Fibroblast of skin of abdomen (primary cell): ENCODE data around the gene ATP8B4.

Source experiments
- DNase-seq: peaks from one replicate; pipeline ENCODE4 v3.0.0-alpha.2; 2013

ATP8B4 gene

GRCh38 chr15:49888734-49889133 is 230.3 kb downstream of the ATP8B4 start:
- no peak for DNase-seq

GRCh38 chr15:49888323-49888693 is 230.7 kb downstream of the ATP8B4 start:
- peak; percentile 18 for DNase-seq

- peak; percentile 32 for DNase-seq
Observed at GRCh38 chr15:49887659-49888322, 231.2 kb downstream of the ATP8B4 start.

DNA sequence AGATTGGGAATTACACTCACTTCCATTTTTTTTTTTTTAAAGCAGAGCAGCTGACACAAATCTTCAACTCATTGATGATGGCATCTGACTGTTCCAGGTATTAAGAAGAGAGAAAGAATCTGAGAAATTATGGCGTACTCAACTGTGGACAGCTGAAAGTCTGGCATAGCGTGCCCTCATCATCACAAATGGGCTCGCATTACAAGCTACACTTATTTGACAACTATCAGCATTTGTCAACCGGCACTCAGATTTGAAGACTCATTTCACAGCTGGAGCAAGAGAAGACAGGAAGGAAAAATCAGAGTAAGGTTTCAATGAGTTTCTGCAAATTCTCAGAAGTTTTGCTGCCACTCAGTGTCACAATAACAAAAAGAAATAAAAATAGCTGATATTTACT is 235.9 kb downstream of the ATP8B4 start:
- no peak for DNase-seq

DNA sequence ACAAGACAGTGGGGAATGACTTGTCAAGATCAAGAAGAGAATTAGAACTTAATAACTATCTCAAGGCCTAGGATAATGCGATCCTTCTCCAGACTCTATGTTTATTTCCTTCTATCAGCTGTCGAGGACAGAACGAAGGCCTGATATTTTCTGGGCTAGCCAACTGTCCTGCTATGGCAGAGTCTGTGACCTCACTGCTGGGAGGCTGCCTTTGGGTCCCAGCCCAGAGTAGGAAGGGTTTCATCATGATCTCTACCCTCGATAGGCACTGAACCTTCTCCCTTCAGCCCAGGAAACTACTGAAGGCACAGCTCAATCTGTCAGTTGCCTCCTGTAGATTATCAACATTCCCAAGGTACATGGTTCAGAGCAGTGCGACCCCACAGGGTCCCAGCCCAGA is 237.2 kb downstream of the ATP8B4 start:
- DNase-seq: no peak

- no peak for DNase-seq
Observed at GRCh38 chr15:49881433-49881832, 237.6 kb downstream of the ATP8B4 start.

DNA sequence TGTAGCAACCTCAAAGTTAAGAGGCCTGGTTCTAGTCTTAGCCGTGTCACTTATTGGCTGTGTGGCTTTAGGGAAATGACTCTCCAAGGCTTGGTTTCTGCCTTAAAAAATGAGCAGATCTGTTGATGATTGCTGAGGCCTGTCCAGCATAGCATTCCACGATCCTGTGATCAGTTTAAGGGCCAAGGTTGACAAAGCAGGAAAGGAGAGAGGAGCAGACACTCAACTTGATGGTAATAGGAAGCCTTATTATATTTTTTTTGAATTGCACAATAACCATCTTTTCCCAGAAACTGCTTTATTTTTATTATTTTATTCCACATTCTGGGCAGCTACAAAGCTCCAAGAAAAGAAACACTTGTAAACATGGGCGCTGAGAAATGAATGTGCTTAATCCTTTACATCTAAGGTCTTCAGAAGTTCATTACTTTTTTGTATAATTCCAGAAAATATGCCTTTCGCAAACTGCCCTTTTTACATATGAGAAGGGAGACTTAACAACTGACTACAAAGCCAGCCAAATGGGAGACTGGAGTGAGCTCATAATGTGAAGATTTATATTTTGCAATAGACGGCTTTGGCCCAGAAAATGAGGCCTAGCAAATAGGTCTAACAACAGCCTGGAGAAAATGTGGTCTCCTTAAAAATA is 241.0 kb downstream of the ATP8B4 start:
- DNase-seq: peak; percentile 51

DNA sequence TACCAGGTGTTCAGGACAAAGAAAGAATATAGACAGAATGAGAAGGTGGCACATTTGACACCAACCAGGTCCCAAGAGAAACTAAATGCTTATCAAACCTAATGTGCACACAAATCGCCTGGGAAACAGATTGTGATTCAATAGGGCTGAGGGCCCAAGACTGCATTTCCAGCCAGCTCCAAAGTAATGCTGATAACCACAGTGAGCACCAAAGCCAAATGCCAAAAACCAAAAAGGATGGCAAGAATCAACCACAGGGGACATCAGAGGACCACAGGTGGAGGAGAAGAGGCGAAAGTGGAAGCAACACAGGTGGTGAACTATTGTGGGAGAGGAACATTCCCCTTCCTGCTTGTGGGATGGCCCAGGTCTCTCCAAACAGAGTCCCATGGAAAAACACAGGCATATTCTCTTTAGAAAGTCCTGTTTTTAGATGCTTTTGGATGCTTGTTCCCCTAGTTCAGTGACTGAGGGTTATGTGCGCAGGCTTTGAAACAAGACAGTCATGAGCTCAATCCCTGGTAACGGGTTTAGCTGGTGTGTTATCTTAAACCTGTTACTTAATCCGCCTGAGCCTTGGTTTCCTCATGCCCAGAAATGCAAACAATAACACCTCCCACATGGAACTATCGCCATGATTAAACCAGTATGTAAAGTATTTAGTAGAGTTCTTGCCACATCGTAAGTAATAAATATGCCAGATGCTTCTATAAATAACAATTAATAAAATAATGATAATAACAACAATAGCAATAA is 241.7 kb downstream of the ATP8B4 start:
- no peak for DNase-seq

DNA sequence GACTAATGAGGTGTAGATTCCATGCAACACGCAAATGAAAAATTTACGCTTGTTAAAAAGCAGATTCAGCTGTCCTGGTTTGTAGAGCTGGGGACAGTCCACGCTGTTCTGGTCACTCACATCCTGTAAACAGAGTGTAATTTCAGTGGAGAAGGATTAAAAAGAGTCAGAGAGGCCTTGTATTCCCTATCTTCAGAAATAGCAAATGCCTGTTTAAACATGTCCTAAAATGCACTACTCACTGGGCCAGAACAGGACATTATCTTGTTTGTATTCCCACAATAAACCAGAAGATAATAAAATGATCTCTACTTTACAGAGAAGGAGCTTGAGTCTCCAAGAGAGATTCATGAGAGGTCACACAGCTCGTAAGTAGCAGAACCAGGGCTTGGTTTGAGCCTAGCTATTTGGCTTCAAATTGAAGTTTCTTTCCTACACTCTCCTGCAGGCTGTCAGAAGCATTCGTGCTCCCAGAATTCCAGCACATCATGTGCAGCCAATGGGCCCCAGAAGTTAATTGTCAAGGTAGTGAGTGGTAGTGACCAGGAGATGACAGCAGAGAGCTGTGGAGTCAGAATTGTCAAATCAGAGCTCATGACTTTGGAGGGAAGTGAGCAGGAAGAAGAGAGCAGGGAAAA is 242.5 kb downstream of the ATP8B4 start:
- no peak for DNase-seq

- DNase-seq: no peak
Observed at GRCh38 chr15:49875392-49875791, 243.6 kb downstream of the ATP8B4 start.

DNA sequence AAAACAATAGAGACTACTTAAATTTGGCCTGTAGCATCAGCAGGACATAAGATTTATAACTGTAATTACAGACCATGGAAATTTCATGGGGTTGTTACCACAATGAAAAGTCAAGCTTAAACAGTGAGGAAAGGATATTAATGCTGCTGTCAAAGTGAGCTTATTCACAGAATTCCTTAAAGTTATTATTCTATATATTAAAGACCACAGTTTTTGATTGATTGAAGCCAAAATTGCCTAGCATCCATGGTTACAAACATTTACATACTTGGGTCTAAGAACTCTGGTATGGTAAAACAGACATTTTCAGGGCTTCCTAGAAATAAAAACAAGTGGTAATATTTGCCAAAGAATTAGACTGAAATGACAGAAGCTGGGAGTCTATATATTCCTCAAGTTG is 248.6 kb downstream of the ATP8B4 start:
- DNase-seq: peak; percentile 58

- DNase-seq: no peak
Observed at GRCh38 chr15:49868348-49868747, 250.7 kb downstream of the ATP8B4 start.

DNA sequence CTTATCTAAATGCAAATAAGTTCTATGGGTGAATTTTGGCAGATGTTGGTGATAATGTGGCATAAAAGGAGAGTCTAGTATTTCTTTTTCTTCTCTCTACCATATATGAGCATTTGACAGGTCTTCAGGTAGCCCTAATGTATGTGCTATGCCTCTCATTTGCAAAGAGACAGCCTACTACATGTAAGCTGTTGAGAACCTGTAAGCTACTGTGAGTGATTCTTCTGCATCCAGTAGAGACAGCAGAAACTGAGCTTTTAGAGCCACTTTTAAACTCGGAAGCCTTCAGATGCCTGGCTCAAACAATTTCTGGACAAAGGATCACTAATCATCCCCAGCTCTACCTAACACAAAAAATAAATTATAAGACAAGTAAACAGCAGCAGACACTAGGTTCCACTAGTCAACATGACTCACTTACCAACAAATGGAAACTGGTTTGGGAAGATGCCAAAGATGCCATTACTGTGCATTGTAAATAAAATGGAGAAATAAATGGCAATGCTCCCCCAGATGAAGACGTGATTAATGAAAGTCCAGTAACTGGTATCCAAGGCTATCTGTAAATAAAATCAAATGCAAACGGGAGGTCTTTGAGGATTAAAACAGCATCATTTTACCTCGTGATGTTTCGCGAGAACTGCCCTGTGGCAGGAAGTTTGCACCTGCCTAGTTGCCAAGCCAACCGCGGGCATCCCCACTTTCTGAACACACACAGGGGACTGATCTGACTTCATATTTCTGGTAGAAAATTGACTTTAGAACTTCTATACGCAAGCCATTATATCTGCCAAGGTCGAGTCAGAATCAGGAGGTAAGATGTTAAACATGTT is 252.9 kb downstream of the ATP8B4 start:
- DNase-seq: no peak

- DNase-seq: no peak
Observed at GRCh38 chr15:49864251-49864650, 254.8 kb downstream of the ATP8B4 start.

GRCh38 chr15:49863431-49864224 is 255.4 kb downstream of the ATP8B4 start:
- peak; percentile 82 for DNase-seq

DNA sequence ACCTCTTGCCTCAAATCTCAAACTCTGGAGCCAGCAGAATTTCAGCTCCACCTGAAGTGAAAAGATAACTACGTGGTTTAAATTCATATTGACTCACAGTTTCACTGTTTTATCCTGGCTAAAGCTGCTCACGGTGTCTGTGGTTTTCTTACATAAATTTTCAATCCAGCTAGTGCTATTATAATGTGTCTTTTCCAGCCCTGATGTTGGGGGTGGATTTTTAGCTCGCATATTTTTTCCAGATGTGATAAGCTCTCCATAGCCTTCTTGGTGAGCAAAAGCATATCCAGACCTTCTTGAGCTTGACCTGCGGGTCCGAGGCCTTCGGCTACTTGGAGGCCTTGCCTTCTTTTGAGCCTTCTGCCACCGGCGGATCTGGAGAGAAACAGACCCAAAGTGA is 258.9 kb downstream of the ATP8B4 start:
- DNase-seq: peak; percentile 90

DNA sequence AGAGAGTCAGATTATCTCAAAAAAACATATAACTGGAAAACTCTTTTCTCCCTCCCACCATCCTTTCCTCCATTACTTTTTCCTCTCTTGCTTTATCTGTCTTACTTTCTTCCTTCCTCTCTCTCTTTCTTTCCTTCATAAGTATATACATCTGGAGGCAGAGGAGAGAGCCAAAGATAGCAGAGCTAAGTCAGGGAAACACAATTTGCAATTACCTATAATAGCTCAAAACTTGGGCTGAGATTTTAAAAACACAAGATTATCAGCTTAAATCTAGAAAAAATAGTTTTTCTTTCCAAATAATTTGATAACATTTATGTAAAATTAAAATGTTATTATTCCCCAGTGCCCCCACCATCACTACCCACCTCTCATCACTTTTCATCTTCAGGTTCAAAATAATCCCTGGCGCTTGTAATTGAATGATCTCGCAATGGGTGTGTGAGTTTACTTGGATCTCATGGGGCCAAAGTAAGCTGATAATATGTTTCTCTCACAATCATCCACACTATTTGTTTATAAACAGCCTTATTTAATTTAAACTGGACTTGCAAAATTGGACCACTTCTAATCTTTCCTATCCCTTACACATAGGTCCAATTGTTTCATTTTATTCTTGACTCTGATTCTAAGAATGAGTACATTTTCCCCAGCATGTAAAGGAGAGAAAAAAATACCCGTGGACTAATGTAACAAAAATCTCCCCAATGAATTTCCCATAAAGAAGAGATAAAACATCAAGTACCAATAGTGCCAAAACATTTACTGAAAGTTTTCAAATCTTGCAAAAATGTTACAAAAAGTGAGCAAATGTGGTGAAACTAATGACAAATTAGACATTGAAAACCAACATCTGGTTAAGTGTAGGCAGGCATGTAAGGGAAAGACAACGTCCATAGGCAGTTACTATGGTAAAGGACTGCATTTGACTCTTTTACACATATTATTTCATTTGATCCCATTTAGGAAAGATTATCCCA is 261.2 kb downstream of the ATP8B4 start:
- no peak for DNase-seq

DNA sequence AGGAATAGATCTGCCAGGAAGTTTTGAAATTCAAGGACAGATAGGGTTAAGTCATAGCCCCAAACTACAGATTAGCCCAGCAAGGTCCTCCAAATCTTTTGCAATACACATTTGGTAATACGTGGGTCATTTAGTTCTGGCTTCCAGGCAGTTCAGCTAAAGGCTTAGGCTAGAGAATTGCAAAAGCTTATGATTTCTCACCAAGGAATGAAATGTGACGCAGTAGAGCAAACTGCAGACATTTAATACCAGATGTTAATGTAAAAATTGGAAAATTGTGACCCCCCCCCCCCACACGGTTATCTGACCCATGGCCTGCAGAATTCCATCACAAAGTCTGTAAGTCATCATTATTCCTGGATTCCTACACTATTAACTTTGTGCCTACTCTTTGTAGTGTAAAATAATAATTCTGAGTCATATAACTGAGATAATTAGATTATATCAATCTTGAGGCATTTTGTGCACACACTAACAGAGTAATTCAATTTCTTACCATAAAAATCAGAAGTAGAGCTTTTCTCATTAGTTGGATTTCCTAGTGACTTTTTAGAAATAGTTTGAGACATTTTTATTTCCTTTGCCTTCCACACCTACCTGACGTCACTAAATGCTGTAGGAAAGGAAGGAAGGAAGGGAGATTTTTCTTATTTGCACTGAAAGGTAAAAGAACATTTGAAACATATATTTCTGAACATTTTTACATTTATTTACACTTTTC is 263.0 kb downstream of the ATP8B4 start:
- DNase-seq: peak; percentile 98

DNA sequence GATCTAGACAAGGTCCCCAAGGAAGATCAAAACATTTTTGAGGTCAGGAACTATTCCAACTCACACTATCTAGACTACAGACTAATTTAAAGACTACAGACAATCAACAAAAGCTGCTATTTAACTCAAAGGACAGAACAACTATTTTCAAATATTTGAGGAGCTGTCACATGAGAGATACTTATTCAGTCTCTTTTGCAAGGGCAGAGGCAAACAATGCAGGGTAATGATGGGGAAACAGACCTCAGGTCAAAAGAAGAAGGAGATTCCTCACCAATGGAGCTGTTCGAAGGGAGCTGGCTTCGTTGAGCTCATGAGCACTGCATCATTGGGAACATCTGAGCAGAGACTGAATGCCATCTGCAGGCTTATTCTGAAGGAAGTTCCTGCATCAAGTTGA is 266.3 kb downstream of the ATP8B4 start:
- no peak for DNase-seq

- no peak for DNase-seq
Observed at GRCh38 chr15:49848807-49849206, 270.2 kb downstream of the ATP8B4 start.
